Glomerular endothelial cell (primary cell): ENCODE results near the gene TAX1BP3. TPM values are rescaled to one million over a fixed set of nuclear protein-coding genes. Genes with fewer than 3 reads are reported as not detected.

Experiments
- DNase-seq: peaks from one replicate; pipeline ENCODE4 v3.0.0-alpha.2; 2011; ENCODE audit warnings: low read depth, low spot score; ENCODE audit errors: extremely low read depth
- total RNA-seq: library from RNA; depleted of rRNA; stranded (reverse); fragments of >200 nt; gene quantifications from 2 replicates; pipeline ENCODE4 v1.2.3, GENCODE V29; 2015

TAX1BP3 gene
- total RNA-seq, 1 donor from 2014 or later = 358 TPM

GRCh38 chr17:3659541-3660111, 8.8 kb downstream of the TAX1BP3 start:
- no peak for DNase-seq

GRCh38 chr17:3658784-3659449, 9.5 kb downstream of the TAX1BP3 start:
- DNase-seq = no peak

GRCh38 chr17:3657874-3658783, 10.2 kb downstream of the TAX1BP3 start:
- DNase-seq = no peak

GRCh38 chr17:3657588-3657869, 10.8 kb downstream of the TAX1BP3 start:
- no peak for DNase-seq

GRCh38 chr17:3656755-3657587, 11.4 kb downstream of the TAX1BP3 start:
- DNase-seq = no peak

- no peak for DNase-seq
Observed at GRCh38 chr17:3656353-3656752, 12.0 kb downstream of the TAX1BP3 start.

- DNase-seq = no peak
Observed at GRCh38 chr17:3655766-3656165, 12.6 kb downstream of the TAX1BP3 start.

GRCh38 chr17:3647769-3648555, 20.4 kb downstream of the TAX1BP3 start:
- no peak for DNase-seq

- DNase-seq = no peak
Observed at GRCh38 chr17:3647251-3647650, 21.1 kb downstream of the TAX1BP3 start.

GRCh38 chr17:3645310-3645709, 23.1 kb downstream of the TAX1BP3 start:
- DNase-seq = no peak

- no peak for DNase-seq
Observed at GRCh38 chr17:3643889-3644349, 24.5 kb downstream of the TAX1BP3 start.

- no peak for DNase-seq
Observed at GRCh38 chr17:3641717-3642486, 26.5 kb downstream of the TAX1BP3 start.

- no peak for DNase-seq
Observed at GRCh38 chr17:3641014-3641413, 27.4 kb downstream of the TAX1BP3 start.

- DNase-seq = no peak
Observed at GRCh38 chr17:3639981-3640596, 28.3 kb downstream of the TAX1BP3 start.

GRCh38 chr17:3636908-3637373, 31.4 kb downstream of the TAX1BP3 start:
- DNase-seq = no peak

- peak; percentile 52 for DNase-seq
Observed at GRCh38 chr17:3636154-3636907, 32.0 kb downstream of the TAX1BP3 start, which contains the start of the genes CTNS and SHPK. TSS of gene CTNS (plus strand) at chr17:3636760. CDS start at chr17:3640207, 3,447 bp downstream. TSS of gene SHPK (minus strand) at chr17:3636250. CDS start at chr17:3636219, 31 bp downstream.

GRCh38 chr17:3635474-3636153, 32.8 kb downstream of the TAX1BP3 start:
- no peak for DNase-seq
